ENCODE data around the gene CNTNAP2. TPM values are rescaled to one million over a fixed set of nuclear protein-coding genes. Genes with fewer than 3 reads are reported as not detected.

CNTNAP2 gene
- polyA plus RNA-seq, 6 donors from 2014 or later = 38.2 to 132 (median 77.9) TPM

DNA sequence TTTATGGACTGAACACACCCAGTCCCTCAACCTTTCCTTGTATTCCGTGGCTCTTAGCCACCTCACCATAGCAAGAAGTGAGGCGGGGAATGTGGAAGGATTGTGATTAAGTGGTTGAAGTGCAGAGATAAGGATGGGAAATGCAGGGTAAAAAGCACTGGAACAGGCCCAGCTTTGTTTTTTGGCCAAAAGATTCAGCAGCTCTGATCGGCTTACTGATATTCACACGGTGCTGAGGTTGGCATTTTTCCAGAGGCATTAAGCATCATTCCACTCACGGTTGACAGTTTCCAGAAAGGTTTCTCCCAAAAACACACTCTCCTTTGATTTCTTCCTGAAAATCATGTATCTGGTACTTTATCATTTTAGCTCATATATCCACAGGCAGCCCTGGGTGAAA is 544.2 kb downstream of the CNTNAP2 start:
- Mint-ChIP-seq H3K27me3 (no peaks in the 10 kb centered on the region), H3K27ac (no peak overlapping the region), H3K4me1 (peaks cover 0 to 4% (median 2%) of the 10 kb centered on the region in 3 donors), H3K36me3 (no peaks in the 10 kb centered on the region), H3K4me3 (no peak overlapping the region), H3K9me3 (peaks cover 0 to 4% (median 0%) of the 10 kb centered on the region in 7 donors)
- no peak for ATAC-seq (ENCODE audit: low read depth in 2 of 2)
- no peak for DNase-seq

DNA sequence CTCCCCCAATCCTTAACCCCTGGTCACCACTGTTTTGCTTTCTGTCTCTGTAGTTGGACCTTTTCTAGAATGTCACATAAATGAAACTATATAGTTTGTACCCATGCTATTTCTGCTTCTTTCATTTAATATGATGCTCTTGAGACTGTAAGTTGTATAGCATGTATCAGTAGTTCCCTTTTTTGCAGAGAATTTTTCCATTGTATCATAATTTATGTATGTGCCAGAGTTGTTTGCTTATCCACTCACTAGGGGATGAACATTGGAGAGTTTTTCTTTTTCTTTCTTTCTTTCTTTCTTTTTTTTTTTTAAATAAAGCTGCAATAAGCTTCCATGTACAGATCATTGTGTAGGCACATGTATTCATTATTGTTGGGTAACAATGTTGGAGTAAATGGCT is 544.8 kb downstream of the CNTNAP2 start:
- Mint-ChIP-seq H3K9me3 (peaks cover 0 to 4% (median 0%) of the 10 kb centered on the region in 7 donors), H3K27me3 (no peaks in the 10 kb centered on the region), H3K27ac (no peak overlapping the region), H3K4me3 (no peak overlapping the region), H3K4me1 (no peaks in the 10 kb centered on the region), H3K36me3 (no peaks in the 10 kb centered on the region)
- DNase-seq = no peak
- ATAC-seq (ENCODE audit: low read depth in 2 of 2) = no peak

DNA sequence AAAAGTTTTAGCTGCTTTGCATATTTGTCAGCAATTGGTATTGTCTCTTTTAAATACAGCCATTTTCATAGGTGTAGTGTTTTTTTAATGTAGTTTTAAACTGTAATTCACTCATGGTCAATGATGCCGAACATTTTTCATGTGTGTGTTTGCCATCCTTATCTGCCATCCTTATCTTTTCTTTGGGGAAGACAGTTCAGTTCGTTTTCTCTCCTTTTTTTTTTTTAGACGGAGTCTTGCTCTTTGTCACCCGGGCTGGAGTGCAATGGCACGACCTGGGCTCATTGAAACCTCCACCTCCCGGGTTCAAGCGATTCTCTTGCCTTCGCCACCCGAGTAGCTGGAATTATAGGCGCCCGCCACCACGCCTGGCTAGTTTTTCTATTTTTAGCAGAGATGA is 545.3 kb downstream of the CNTNAP2 start:
- no peak overlapping the region for H3K4me3 Mint-ChIP-seq
- DNase-seq = no peak
- peaks cover 0 to 7% (median 3%) of the 10 kb centered on the region in 7 donors for H3K9me3 Mint-ChIP-seq
- no peaks in the 10 kb centered on the region for H3K36me3 Mint-ChIP-seq
- H3K4me1 Mint-ChIP-seq = no peaks in the 10 kb centered on the region
- no peak overlapping the region for H3K27ac Mint-ChIP-seq
- ATAC-seq (ENCODE audit: low read depth in 2 of 2) = no peak
- no peaks in the 10 kb centered on the region for H3K27me3 Mint-ChIP-seq

DNA sequence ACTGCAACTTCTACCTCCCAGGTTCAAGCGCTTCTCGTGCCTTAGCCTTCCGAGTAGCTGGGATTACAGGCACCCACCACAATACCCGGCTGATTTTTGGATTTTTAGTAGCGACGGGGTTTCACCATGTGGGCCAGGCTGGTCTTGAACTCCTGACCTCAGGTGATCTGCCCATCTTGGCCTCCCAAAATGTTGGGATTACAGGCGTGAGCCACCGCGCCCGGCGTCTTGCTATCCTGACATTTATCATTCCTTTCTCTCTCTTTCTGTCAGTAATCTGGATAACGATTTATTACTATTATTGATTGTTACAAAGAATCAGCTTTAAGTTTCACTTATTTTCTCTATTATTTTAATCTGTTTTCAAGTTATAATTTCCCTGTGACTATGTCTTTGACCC is 548.4 kb downstream of the CNTNAP2 start:
- ATAC-seq (ENCODE audit: low read depth in 2 of 2) (no peak), DNase-seq (no peak)
- Mint-ChIP-seq H3K27me3 (no peaks in the 10 kb centered on the region), H3K4me3 (no peak overlapping the region), H3K27ac (no peak overlapping the region), H3K36me3 (no peaks in the 10 kb centered on the region), H3K4me1 (no peaks in the 10 kb centered on the region), H3K9me3 (peaks cover 0 to 13% (median 6%) of the 10 kb centered on the region in 7 donors)

DNA sequence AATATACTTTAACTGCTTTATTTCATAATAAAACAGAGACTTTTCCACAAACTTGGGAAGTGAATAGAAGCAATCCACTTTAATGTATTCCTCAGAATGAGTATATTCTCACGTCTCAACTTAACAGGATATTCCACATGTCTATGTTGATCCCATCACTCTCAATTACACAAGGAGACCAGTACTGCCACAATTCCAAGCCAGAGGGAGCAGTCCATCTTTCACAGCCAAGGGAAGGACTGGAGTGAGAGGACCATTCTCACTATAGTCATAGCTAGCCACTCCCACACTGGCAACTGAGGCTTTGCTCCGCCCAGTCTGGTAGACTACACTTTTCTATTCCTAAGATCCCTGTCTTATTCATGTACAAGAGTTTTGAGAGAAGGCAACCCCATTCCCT is 553.9 kb downstream of the CNTNAP2 start:
- no peaks in the 10 kb centered on the region for H3K36me3 Mint-ChIP-seq
- ATAC-seq (ENCODE audit: low read depth in 2 of 2) = no peak
- DNase-seq = no peak
- peaks cover 0 to 12% (median 7%) of the 10 kb centered on the region in 7 donors for H3K9me3 Mint-ChIP-seq
- H3K4me3 Mint-ChIP-seq = no peak overlapping the region
- no peak overlapping the region for H3K27ac Mint-ChIP-seq
- no peaks in the 10 kb centered on the region for H3K4me1 Mint-ChIP-seq
- no peaks in the 10 kb centered on the region for H3K27me3 Mint-ChIP-seq

DNA sequence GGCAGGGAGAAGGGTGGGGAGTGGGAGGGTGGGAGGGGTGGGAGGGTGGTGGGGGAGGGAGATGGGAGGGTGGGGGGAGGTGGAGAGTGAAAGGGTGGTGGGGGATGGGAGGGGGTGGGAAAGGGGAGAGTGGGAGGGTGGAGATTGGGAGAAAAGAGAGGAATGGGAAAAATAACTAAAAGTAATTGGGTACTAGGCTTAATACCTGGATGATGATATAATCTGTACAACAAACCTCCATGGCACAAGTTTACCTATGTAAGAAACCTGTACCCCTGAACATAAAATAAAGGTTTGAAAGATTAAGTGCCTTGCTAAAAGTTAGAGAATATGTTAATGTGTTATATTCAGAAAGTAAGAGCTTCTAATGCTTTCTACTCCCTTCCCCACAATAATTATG is 564.9 kb downstream of the CNTNAP2 start:
- no peak overlapping the region for H3K27ac Mint-ChIP-seq
- ATAC-seq (ENCODE audit: low read depth in 2 of 2) (no peak), DNase-seq (no peak)
- H3K9me3 Mint-ChIP-seq = peaks cover 0 to 2% (median 0%) of the 10 kb centered on the region in 7 donors
- H3K4me1 Mint-ChIP-seq = no peaks in the 10 kb centered on the region
- no peaks in the 10 kb centered on the region for H3K36me3 Mint-ChIP-seq
- no peaks in the 10 kb centered on the region for H3K27me3 Mint-ChIP-seq
- no peak overlapping the region for H3K4me3 Mint-ChIP-seq

DNA sequence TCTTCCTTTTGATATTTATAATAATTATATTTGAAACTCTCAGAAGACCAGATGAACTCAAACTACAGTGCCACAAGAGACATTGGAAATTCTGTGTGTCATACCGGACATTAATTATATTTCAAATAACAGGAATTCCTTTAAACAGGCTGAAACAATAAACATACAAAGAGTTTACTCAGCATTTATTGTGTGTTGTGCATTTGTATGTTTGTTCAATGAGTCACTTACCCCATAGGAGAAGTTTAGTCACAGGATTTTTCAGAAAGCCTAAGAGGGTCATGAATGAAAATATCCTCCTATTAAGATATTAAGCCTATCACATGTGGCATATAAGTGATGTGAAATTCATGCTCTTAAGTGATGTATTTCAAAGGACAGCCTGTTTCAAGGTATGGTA is 566.8 kb downstream of the CNTNAP2 start:
- peaks cover 0 to 4% (median 0%) of the 10 kb centered on the region in 7 donors for H3K9me3 Mint-ChIP-seq
- H3K27me3 Mint-ChIP-seq = no peaks in the 10 kb centered on the region
- DNase-seq (no peak), ATAC-seq (ENCODE audit: low read depth in 2 of 2) (no peak)
- no peak overlapping the region for H3K27ac Mint-ChIP-seq
- H3K36me3 Mint-ChIP-seq = no peaks in the 10 kb centered on the region
- H3K4me1 Mint-ChIP-seq = no peaks in the 10 kb centered on the region
- no peak overlapping the region for H3K4me3 Mint-ChIP-seq

DNA sequence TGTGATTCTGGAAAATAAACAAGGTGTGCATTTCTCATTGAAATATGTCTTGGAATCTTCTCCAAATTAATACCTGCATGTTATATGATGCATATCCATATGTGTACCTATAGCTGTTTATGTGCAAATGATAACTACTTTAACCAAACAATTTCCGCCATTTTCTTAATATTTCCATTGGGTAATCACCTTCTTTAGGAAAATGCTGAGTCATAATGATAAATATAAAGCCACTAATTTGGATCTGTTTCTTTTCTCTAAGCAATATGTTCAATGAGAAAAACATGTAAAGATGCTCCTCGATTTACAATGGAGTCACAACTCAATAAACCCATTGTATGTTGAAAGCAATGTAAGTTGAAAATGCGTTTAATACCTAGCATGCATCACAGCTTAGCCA is 574.4 kb downstream of the CNTNAP2 start:
- ATAC-seq (ENCODE audit: low read depth in 2 of 2) (no peak), DNase-seq (no peak)
- H3K4me1 Mint-ChIP-seq = no peaks in the 10 kb centered on the region
- H3K9me3 Mint-ChIP-seq = peaks cover 0 to 4% (median 0%) of the 10 kb centered on the region in 7 donors
- no peaks in the 10 kb centered on the region for H3K27me3 Mint-ChIP-seq
- H3K36me3 Mint-ChIP-seq = no peaks in the 10 kb centered on the region
- H3K4me3 Mint-ChIP-seq = no peak overlapping the region
- no peak overlapping the region for H3K27ac Mint-ChIP-seq

DNA sequence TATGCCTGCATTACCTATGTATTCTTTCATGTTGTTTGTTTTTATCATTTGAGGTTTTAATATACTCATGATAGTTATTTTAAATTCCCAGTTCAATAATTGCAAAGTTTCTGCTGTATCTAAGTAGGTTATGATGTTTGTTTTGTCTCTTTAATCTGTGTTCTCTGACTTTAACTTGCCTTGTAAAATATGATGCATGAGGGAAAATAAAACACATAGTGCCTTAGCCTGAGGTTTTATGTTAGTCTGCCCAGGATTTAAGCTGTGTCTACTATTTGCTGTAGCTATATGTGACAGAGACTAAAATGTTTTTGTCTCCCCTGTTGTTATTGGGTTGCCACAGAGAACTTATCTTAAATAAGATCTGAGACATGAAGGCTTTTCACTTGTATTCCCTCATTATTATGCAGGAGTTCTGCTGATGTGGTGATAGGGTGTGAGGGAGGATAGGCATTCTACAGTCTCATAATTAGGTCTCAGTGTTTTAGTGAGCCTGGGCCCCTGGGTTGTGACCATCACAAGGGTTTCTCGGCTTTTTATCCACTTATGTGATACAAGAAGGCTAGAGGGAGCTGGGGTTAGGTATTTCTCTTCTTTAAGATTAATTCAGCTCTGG is 582.5 kb downstream of the CNTNAP2 start:
- no peak for DNase-seq
- H3K9me3 Mint-ChIP-seq = peaks cover 0 to 5% (median 0%) of the 10 kb centered on the region in 7 donors
- no peak overlapping the region for H3K27ac Mint-ChIP-seq
- no peaks in the 10 kb centered on the region for H3K4me1 Mint-ChIP-seq
- no peak overlapping the region for H3K4me3 Mint-ChIP-seq
- H3K27me3 Mint-ChIP-seq = no peaks in the 10 kb centered on the region
- no peak for ATAC-seq (ENCODE audit: low read depth in 2 of 2)
- no peaks in the 10 kb centered on the region for H3K36me3 Mint-ChIP-seq

DNA sequence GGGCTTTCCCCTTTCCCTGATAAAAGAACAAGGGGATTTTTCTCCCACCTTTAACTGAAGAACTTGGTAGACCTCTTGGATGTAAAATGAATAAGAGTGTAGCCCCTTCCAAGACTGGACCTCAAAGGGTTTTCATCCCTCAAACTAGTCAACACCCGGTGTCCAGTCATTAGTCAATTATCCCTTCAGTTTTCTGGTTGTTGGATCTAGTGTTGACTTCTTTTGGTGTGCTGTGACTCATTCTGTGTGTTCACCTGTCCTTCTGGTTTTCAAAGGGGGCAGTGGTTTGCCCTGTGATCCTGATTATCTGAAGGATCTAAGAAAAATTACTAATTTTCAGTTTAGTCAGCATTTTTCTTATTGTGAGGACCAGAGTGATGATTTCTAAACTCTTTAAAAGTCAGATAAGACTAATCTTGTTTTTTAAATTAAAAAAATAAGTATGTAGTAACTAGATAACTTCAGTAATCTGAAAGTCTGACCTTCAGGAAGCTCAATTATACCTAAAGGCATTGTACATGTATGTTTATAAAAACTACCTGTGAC is 583.5 kb downstream of the CNTNAP2 start:
- no peak for ATAC-seq (ENCODE audit: low read depth in 2 of 2)
- no peaks in the 10 kb centered on the region for H3K27me3 Mint-ChIP-seq
- H3K36me3 Mint-ChIP-seq = no peaks in the 10 kb centered on the region
- H3K4me1 Mint-ChIP-seq = no peaks in the 10 kb centered on the region
- no peak for DNase-seq
- no peak overlapping the region for H3K4me3 Mint-ChIP-seq
- peaks cover 0 to 6% (median 0%) of the 10 kb centered on the region in 7 donors for H3K9me3 Mint-ChIP-seq
- no peak overlapping the region for H3K27ac Mint-ChIP-seq

DNA sequence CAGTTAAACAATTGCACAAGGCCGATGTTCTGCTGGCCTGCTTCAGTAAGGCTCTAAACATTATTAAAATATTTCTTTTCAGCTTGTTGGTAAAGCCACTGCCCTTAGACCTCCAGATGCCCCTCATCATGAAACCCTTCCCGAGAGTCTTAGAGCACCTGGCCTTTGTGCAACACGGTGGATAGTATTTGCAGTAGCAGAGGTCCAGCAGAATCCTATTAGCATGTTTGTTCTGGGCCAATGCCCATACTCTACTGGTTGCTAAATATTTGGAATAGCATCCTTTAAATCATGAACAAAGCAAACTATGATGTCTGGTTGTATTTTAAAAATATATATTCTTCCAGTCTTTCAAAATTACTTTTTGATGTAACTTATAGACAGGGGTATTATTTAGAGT is 584.6 kb downstream of the CNTNAP2 start:
- no peaks in the 10 kb centered on the region for H3K4me1 Mint-ChIP-seq
- H3K9me3 Mint-ChIP-seq = peaks cover 0 to 10% (median 0%) of the 10 kb centered on the region in 7 donors
- no peaks in the 10 kb centered on the region for H3K27me3 Mint-ChIP-seq
- no peak overlapping the region for H3K4me3 Mint-ChIP-seq
- no peaks in the 10 kb centered on the region for H3K36me3 Mint-ChIP-seq
- H3K27ac Mint-ChIP-seq = no peak overlapping the region
- ATAC-seq (ENCODE audit: low read depth in 2 of 2) = no peak
- no peak for DNase-seq

DNA sequence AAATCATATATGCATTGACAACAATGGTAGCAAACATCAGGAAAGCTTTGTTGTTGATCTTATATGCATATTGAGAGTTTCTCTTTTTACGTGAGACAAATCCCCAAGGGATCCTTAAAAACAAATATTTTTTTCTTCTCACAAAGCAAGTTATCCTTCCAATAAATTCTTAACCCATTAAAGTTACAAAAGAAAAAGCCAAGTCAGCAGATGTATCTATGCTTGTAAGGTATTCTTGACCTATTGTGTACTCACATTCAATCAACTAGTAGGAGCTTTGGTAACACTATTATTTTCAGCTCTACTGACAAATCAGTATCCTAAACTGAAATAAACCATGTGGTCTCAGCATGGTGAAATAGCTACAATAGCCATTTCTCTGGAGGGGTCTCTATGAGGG is 586.3 kb downstream of the CNTNAP2 start:
- Mint-ChIP-seq H3K27ac (no peak overlapping the region), H3K4me1 (no peaks in the 10 kb centered on the region), H3K27me3 (no peaks in the 10 kb centered on the region), H3K36me3 (no peaks in the 10 kb centered on the region), H3K9me3 (peaks cover 0 to 10% (median 2%) of the 10 kb centered on the region in 7 donors), H3K4me3 (no peak overlapping the region)
- ATAC-seq (ENCODE audit: low read depth in 2 of 2) (no peak), DNase-seq (no peak)

DNA sequence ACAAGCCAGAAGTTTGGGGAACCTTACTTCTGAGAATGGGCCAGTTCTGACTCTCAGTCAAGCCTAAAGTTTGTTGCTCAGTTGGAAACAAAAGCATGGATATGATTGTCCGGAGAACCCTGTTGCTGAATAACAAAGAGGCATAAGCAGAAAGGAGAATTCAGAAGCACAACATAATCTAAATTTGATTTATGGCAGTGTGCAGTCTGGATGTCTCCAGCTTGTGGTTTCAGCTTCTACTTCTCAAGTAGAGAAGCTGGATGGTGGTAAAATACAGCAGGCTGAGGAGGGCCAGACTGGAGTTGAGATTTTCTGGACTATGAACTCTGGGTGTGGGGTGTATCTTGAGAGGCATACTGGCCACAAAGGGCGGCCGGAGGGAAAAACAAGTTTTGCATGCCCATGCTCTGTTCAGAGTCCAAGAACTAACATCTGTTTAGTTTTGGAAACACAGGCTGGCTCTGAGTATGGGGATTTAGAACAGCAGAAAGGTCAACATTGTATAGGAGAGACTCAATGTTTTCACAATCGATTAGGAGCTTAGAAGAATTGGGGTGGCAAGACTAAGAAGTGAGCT is 592.9 kb downstream of the CNTNAP2 start:
- DNase-seq (no peak), ATAC-seq (ENCODE audit: low read depth in 2 of 2) (no peak)
- Mint-ChIP-seq H3K9me3 (peaks cover 0 to 14% (median 2%) of the 10 kb centered on the region in 7 donors), H3K27me3 (no peaks in the 10 kb centered on the region), H3K36me3 (no peaks in the 10 kb centered on the region), H3K27ac (no peak overlapping the region), H3K4me1 (no peaks in the 10 kb centered on the region), H3K4me3 (no peak overlapping the region)

DNA sequence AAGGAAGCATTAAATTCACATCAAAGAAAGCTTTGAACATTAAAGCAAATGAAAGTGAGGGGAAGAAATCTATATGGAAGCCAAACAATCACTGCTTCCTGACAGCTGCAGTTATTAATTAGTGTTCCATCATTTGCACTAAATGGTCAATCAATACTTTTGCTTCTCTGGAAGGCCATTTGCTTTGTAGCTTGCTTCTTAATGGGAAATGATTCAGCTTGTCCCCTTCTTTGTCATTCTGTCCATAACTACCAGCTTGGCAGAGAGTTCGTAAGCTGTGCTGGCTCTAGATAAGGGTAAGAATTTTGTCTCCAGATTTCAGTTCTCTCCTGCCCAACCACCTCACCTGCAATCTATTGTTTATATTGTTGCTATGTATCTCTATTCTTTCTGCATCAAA is 596.6 kb downstream of the CNTNAP2 start:
- ATAC-seq (ENCODE audit: low read depth in 2 of 2) = no peak
- no peaks in the 10 kb centered on the region for H3K4me1 Mint-ChIP-seq

More for the DNA sequence above, 596.6 kb downstream of the CNTNAP2 start:
- no peaks in the 10 kb centered on the region for H3K27me3 Mint-ChIP-seq
- no peak overlapping the region for H3K4me3 Mint-ChIP-seq
- no peak overlapping the region for H3K27ac Mint-ChIP-seq
- no peak for DNase-seq
- H3K36me3 Mint-ChIP-seq = no peaks in the 10 kb centered on the region
- H3K9me3 Mint-ChIP-seq = peaks cover 0 to 9% (median 0%) of the 10 kb centered on the region in 7 donors

Measured in naive B cell (primary cell).